Measurements from ENCODE around the gene TAC4. TPM values are rescaled to one million over a fixed set of nuclear protein-coding genes. Genes with fewer than 3 reads are reported as not detected.

Gene TAC4
- total RNA-seq, 1 donor from 2014 or later = not detected

DNA sequence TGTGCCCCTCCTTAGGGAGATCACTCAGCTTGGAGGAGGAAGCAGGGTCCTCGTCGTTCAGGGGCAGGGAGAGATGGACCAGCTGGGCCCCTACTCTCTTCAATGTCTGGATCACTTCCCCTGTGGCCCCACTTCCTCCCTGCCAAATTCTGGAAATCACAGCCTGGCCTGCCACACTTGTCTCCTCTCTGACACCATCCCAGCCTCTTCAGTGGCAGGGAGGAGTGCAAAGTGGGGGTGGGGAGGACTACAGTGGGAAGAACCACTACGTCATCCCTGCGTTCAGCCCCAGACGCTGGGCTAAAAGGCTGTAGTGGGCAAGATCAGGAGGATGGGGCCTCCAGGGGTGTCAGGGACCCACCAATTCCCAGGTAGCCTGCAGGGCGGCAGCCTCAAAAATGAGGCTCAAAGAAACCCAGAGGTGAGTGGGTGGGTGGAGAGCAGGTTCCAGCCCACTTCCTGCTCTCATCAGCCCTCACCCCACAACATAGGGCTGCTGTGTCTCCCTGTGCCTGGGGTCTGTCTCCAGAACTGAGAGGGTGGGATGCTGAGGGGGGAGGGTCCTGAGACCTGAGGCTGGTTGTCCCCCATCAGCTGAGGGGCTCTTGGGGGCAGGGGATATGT lies 25.0 kb upstream of the TAC4 start:
- Histone ChIP-seq H3K9me3 (ENCODE audit: insufficient read depth, low read depth, low read length) (no peaks in the 10 kb centered on the region), H3K9ac (ENCODE audit: low read length) (no peak overlapping the region), H3K27me3 (ENCODE audit: insufficient read depth, low read length) (peaks cover 9% of the 10 kb centered on the region), H3K4me3 (ENCODE audit: insufficient read depth, low read depth, low read length) (no peak overlapping the region), H4K20me1 (ENCODE audit: insufficient read depth, low read length) (no peaks in the 10 kb centered on the region), H3K4me1 (ENCODE audit: insufficient read depth, low read length) (no peaks in the 10 kb centered on the region), H2AFZ (ENCODE audit: low read depth, low read length) (no peak overlapping the region), H3K4me2 (ENCODE audit: low read length) (no peak overlapping the region), H3K79me2 (ENCODE audit: insufficient read depth, low read length) (no peaks in the 10 kb centered on the region), H3K36me3 (ENCODE audit: insufficient read depth, low read length) (no peaks in the 10 kb centered on the region), H3K27ac (ENCODE audit: low read depth, low read length) (no peak overlapping the region)
- FAIRE-seq (no peak), DNase-seq (ENCODE audit: low read depth) (no peak)
- H3K27me3 Mint-ChIP-seq (ENCODE audit: low read depth, unreplicated experiment) = peaks cover 42% of the 10 kb centered on the region
- H3K27ac Mint-ChIP-seq (ENCODE audit: unreplicated experiment) = no peak overlapping the region
- peaks cover 9% of the 10 kb centered on the region for H3K4me1 Mint-ChIP-seq (ENCODE audit: low read depth, unreplicated experiment)
- no peaks in the 10 kb centered on the region for H3K9me3 Mint-ChIP-seq (ENCODE audit: unreplicated experiment)
- TF ChIP-seq EZH2 (IDR thresholded peaks at IDR 0.05; ENCODE audit: insufficient read depth, low read length) = no peak
- TF ChIP-seq, protein P1, sequence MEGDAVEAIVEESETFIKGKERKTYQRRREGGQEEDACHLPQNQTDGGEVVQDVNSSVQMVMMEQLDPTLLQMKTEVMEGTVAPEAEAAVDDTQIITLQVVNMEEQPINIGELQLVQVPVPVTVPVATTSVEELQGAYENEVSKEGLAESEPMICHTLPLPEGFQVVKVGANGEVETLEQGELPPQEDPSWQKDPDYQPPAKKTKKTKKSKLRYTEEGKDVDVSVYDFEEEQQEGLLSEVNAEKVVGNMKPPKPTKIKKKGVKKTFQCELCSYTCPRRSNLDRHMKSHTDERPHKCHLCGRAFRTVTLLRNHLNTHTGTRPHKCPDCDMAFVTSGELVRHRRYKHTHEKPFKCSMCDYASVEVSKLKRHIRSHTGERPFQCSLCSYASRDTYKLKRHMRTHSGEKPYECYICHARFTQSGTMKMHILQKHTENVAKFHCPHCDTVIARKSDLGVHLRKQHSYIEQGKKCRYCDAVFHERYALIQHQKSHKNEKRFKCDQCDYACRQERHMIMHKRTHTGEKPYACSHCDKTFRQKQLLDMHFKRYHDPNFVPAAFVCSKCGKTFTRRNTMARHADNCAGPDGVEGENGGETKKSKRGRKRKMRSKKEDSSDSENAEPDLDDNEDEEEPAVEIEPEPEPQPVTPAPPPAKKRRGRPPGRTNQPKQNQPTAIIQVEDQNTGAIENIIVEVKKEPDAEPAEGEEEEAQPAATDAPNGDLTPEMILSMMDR (IDR thresholded peaks at IDR 0.05; ENCODE audit: insufficient read depth, low read depth, low read length) = no peak
- no peak overlapping the region for H3K4me3 Mint-ChIP-seq (ENCODE audit: unreplicated experiment)
- H3K36me3 Mint-ChIP-seq (ENCODE audit: low read depth, unreplicated experiment) = peaks cover 1% of the 10 kb centered on the region

DNA sequence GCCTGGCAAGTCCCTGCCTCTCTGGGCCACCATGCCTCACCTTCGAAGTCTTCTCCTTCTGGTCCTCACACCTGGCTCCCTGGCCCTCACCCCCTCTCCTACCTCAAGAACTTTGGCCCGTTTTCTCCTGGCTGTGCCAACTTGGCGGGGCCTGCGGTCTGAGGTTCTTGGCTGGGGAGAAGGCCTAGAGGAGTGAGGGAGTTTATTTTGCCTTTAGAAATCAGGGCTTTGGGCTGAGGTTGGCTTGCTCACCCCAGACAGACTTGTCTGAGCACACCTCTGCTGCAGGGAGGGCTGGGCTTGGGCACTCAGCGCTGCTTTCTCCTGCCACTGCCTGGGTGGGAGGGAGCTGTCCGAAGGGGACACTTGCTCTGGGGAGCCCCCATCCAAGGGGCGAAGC lies 23.3 kb upstream of the TAC4 start:
- Histone ChIP-seq H2AFZ (ENCODE audit: low read depth, low read length) (no peak overlapping the region), H4K20me1 (ENCODE audit: insufficient read depth, low read length) (no peaks in the 10 kb centered on the region), H3K4me1 (ENCODE audit: insufficient read depth, low read length) (no peaks in the 10 kb centered on the region), H3K9ac (ENCODE audit: low read length) (no peak overlapping the region), H3K4me3 (ENCODE audit: insufficient read depth, low read depth, low read length) (no peak overlapping the region), H3K79me2 (ENCODE audit: insufficient read depth, low read length) (no peaks in the 10 kb centered on the region), H3K9me3 (ENCODE audit: insufficient read depth, low read depth, low read length) (no peaks in the 10 kb centered on the region), H3K36me3 (ENCODE audit: insufficient read depth, low read length) (no peaks in the 10 kb centered on the region), H3K4me2 (ENCODE audit: low read length) (no peak overlapping the region), H3K27ac (ENCODE audit: low read depth, low read length) (no peak overlapping the region), H3K27me3 (ENCODE audit: insufficient read depth, low read length) (peaks cover 10% of the 10 kb centered on the region)
- peaks cover 11% of the 10 kb centered on the region for H3K4me1 Mint-ChIP-seq (ENCODE audit: low read depth, unreplicated experiment)
- H3K27ac Mint-ChIP-seq (ENCODE audit: unreplicated experiment) = no peak overlapping the region
- H3K9me3 Mint-ChIP-seq (ENCODE audit: unreplicated experiment) = peaks cover 1% of the 10 kb centered on the region
- FAIRE-seq = no peak
- no peak overlapping the region for H3K4me3 Mint-ChIP-seq (ENCODE audit: unreplicated experiment)
- DNase-seq (ENCODE audit: low read depth) = no peak
- peaks cover 42% of the 10 kb centered on the region for H3K27me3 Mint-ChIP-seq (ENCODE audit: low read depth, unreplicated experiment)
- TF ChIP-seq, protein P1 (IDR thresholded peaks at IDR 0.05; ENCODE audit: insufficient read depth, low read depth, low read length) = no peak
- peaks cover 1% of the 10 kb centered on the region for H3K36me3 Mint-ChIP-seq (ENCODE audit: low read depth, unreplicated experiment)

DNA sequence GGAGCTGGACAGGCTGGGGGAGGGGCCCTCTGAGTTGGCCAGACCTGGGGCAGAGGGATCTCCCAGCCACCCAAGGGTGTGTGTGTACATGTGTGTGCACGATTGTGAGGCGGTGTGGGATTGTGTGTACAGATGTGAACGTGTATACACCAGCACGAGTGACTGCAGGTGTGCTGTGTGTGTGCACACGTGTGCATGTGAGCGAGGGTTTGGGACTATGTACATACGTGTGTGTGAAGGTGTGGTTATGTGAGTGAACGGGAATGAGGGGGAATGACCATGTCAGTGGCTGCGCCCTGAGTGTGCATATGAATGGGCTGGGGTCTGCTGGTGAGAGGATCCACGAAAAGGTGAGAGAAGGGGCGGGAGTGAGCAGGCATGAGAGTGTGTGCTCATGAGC lies 22.4 kb upstream of the TAC4 start:
- Histone ChIP-seq H2AFZ (ENCODE audit: low read depth, low read length) (no peak overlapping the region), H3K9ac (ENCODE audit: low read length) (no peak overlapping the region), H3K4me3 (ENCODE audit: insufficient read depth, low read depth, low read length) (no peak overlapping the region), H3K4me2 (ENCODE audit: low read length) (no peak overlapping the region), H3K9me3 (ENCODE audit: insufficient read depth, low read depth, low read length) (no peaks in the 10 kb centered on the region), H4K20me1 (ENCODE audit: insufficient read depth, low read length) (no peaks in the 10 kb centered on the region), H3K4me1 (ENCODE audit: insufficient read depth, low read length) (no peaks in the 10 kb centered on the region), H3K27ac (ENCODE audit: low read depth, low read length) (no peak overlapping the region), H3K79me2 (ENCODE audit: insufficient read depth, low read length) (no peaks in the 10 kb centered on the region), H3K27me3 (ENCODE audit: insufficient read depth, low read length) (peaks cover 10% of the 10 kb centered on the region), H3K36me3 (ENCODE audit: insufficient read depth, low read length) (no peaks in the 10 kb centered on the region)
- Mint-ChIP-seq H3K27me3 (ENCODE audit: low read depth, unreplicated experiment) (peaks cover 38% of the 10 kb centered on the region), H3K27ac (ENCODE audit: unreplicated experiment) (peak overlapping the region; percentile 16), H3K36me3 (ENCODE audit: low read depth, unreplicated experiment) (peaks cover 1% of the 10 kb centered on the region), H3K9me3 (ENCODE audit: unreplicated experiment) (peaks cover 1% of the 10 kb centered on the region), H3K4me1 (ENCODE audit: low read depth, unreplicated experiment) (peaks cover 16% of the 10 kb centered on the region), H3K4me3 (ENCODE audit: unreplicated experiment) (no peak overlapping the region)
- no peak for FAIRE-seq
- TF ChIP-seq, protein P1 (IDR thresholded peaks at IDR 0.05; ENCODE audit: insufficient read depth, low read depth, low read length) = no peak
- no peak for TF ChIP-seq EZH2 (IDR thresholded peaks at IDR 0.05; ENCODE audit: insufficient read depth, low read length)
- no peak for DNase-seq (ENCODE audit: low read depth)
